GM21786 (cell line): ENCODE data around the gene SLC35B3.
"Not testable (repeated sequence)": the region's sequence is repeated elsewhere in the genome, so short reads cannot be mapped to it uniquely, and the experiment has no call there.

Experiments used
- ATAC-seq: cut with Tn5 transposase; IDR thresholded peaks from one replicate; pipeline ENCODE4 v1.9.1; 2021; ENCODE audit not compliant: unreplicated experiment

Gene SLC35B3

GRCh38 chr6:8435093-8435844, at the start of gene SLC35B3:
SLC35B3 (minus strand) TSS chr6:8435545.
- ATAC-seq = peak; percentile 96

GRCh38 chr6:8483650-8484049, 48.3 kb upstream of the SLC35B3 start:
- ATAC-seq = no peak

GRCh38 chr6:8481727-8482126, 46.4 kb upstream of the SLC35B3 start:
- ATAC-seq = peak; percentile 84

DNA sequence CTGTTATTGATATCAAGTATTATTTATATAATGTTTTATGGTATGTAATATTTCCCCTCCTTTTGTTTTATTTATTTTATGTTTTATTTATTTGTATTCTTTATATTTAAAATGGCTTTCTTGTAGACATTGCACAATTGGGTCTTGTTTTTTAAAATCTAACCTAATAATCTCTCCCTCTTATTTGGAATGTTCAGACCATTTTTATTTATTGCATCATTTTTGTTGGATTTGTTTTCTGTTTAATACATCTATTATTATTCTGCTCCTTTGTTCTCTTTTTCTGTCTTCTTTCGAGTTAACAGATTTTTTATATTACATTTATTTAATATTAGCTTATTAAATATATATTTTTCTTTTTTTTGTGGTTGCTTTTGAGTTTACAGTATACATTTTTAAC, 43.1 kb upstream of the SLC35B3 start:
- ATAC-seq = no peak

GRCh38 chr6:8476656-8477055, 41.3 kb upstream of the SLC35B3 start:
- no peak for ATAC-seq

DNA sequence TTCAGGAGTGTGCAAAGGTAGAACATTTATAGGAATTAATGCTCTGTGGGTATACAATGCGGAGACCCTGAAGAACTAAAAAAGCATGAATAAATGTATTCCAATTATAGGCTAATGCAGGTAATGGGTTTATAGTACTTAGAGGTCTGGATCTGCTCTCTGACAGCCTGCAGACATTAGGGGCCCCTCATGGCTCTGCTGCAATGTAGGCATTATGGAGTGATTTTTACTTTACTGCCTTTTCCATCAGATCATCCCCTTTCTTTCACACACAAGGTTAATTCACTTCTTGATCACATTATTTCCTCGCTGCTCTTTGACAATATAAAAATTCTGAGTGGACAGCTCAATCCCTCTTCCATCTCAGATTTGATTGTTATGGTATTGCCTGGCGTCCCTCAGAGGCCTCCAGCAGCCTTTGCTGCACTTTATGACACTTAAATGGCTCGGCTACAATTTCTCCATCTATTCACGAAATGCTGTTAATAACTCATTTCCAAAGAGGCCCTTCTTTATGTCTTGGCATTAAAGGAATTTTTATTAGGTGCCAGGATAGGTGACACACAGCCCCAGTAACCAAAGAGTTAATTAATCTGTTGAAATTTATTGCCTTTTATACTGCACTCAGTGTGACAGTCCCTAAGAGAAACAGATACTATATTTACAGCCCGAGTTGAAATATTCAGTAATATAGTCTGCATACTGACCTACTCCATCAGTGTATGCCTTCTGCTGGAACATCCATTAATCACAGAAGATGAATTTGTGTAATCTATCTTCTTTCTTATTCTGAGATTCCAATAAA, 33.4 kb upstream of the SLC35B3 start:
- no peak for ATAC-seq

DNA sequence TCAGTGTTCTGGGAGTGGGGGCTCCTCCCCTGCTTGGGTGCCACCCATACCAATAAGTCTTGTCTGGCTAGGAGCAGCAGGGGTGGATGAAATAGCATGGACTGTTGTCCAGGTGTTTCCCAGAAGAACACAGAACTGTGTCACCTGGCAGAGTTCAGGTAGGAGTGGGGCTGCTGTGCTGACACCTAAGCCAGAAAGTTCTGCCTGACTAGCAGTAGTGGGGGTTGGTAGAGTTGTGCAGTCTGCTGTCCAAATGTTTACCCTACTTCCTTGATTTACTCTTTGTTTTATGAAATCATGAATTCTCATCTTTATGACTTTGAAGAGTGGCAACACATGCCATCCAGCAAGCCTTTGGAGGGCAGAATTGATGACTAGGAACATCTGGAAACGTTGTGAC, 27.3 kb upstream of the SLC35B3 start:
- ATAC-seq = no peak

DNA sequence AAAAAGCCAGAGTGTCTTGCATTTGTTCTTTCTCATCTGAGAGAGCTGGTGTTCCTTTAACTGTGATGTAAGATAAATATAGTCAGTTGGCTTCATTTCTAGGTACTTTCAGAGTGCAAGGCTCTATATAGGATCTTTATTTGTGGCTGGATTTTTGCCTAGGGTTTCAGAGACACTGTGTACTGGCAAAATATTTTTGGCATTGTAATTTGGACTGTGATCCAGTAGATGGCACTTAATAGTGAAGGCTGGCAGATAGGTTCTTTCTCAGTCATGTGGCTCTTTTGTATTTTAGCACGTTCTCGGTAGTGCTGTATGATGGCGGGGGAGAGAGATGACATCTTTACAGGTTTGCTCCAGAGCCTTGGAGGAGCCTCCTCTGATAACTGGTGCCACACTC, 26.8 kb upstream of the SLC35B3 start:
- ATAC-seq = no peak

DNA sequence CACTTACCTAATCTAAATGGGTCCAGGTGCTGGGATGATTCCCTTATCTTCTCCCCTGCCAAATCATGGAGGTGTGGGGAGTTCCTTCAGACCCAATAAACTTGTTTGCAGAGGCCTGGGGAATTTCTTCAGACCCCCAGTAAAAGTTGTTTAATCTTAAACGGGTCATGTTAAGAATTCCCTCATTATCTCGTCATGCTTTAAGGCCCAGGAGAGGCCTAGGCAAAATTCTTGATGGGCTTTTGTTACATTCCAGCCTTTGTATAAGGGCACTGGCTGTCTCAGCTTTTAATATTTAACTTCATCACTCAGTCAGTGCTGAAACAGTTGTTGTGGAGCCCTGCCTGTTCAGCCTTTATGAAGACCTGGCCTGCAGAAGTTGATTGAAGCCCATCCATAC, 11.0 kb upstream of the SLC35B3 start:
- no peak for ATAC-seq

- not testable (repeated sequence) for ATAC-seq
These were observed 10.6 kb upstream of the SLC35B3 start for GRCh38 chr6:8445930-8446329.

DNA sequence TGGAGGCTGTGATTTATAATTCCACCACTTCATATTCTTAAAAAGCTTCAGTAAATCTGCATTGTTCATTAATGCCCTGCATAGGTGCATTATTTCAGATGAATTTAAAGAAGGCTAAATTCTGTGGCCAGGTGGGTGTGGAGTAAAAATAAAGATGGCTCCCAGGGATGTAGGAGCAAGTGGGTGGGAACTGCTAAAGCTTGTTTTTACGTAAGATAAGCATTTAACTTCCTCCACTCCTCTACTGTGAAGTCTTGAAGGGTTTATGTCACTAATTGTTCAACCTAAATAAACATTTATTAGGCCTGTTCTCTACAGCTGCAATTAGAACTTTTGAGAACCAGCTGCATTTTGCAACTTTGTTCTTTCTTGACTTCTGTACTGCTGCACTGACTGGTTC, 6.8 kb upstream of the SLC35B3 start:
- no peak for ATAC-seq

DNA sequence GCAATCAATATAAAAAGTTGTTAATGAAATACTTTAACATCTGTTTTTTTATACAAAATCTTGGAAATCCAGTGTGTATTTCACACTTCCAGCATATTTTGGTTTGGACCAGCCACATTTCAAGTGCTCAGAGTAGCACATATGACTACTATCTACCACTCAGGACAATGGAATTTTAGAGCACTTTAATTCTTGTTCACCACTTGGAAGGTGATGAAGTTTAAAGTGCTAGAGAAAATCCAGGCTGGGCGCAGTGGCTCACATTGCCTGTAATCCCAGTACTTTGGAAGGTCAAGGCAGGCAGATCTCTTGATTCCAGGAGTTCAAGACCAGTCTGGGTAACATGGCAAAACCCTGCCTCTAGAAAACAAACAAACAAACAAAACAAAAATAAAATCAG, 6.1 kb upstream of the SLC35B3 start:
- ATAC-seq = no peak

DNA sequence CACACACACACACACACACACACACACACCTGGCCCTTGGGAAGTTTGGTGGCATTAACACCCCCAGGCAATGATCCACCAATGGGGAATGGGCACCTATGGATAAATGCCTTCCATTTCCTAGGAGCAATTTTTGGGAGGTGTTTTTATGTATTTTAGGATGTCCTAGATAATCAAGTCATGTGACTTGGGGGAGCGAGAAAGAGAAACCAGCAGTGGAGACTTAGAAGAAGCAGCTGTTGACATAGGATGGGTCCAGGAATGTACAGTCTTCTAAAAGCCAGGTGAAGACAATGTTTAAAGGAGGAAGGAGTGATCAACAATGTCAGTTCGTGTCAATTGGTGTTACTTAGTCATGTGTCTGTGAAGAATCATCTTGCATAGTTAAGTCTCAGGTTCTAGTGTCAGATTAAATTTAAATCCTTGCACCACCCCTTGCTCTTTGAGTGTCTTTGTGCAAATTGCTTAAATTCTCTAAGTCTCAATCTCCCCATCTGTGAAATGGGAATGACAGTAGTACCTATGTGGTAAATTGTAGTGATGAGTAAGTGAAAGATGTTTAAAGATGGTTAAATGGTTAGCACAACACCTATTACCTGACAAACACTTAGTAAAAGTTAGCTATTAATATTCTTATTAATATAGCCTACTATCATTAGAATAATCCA, 4.4 kb upstream of the SLC35B3 start:
- ATAC-seq = no peak

DNA sequence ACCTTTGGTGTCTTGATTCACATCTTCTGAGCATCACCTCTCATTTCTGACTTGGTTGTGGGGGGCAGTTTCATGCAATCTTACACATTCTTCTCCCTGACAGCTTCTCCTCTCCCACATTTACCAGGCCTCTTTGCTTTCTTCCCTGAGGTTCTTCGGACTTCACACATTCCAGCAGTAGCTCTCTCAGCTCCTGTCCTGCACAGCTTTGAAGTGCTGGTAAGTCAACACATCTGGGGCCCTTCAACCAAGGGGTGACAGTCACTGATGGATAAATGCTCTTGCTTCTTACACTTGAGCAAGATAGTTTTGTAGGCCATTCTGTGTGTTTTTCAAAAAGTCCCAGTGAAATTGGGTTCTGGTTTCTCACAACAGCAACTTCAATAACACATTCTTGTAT, 2.5 kb upstream of the SLC35B3 start:
- no peak for ATAC-seq

DNA sequence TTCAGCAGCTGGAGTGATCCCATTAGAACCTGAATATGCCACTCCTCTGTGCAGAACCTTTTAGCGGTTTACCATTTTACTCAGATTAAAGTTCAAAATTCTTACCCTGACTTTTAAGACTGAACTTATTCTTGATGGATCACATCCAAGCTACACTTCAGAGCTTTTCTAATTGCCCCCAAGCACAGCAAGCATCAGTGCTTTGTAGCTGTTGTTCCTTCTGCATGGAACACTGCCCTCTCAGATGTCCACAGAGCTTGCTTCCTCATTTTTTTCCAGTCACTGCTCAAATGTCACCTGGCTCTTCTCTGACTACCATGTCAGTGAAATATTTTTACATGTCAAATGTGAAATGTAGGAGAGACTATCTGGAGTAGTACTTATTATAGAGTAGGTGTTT, 1.6 kb upstream of the SLC35B3 start:
- ATAC-seq = no peak

DNA sequence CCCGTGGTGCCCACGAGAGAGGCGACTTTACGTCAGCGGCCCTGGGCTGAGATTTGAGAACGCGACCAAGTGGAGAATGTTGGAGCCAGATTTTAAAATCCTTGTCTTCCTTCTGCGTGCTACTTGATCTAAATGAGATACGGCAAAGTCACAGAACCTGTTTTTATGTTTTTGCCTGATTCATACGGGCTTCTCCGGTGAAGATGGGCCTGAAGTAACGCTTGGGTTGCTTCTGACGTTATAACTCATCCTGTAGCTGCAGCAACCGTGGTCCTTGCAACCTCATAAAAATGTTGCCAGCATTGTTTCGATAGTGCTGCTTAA, 462 bp upstream of the SLC35B3 start:
- no peak for ATAC-seq

DNA sequence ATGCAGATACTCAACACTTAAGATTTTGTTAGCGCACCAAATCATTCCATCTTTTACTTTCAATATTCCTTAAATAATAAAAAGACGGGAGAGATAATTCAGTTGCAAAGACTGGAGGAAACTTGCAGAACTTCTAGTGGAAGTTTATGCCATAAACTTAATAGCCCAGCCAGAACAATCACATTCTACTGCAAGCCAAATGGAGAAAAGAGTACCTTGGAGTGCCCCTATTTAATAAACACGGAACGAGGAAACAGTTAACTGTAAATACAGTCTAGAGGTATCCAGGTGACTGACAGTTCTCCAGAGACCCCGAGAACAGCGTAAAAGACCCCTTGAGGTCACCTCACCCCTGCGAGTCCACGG, 635 bp downstream of the SLC35B3 start:
- ATAC-seq = peak; percentile 25

DNA sequence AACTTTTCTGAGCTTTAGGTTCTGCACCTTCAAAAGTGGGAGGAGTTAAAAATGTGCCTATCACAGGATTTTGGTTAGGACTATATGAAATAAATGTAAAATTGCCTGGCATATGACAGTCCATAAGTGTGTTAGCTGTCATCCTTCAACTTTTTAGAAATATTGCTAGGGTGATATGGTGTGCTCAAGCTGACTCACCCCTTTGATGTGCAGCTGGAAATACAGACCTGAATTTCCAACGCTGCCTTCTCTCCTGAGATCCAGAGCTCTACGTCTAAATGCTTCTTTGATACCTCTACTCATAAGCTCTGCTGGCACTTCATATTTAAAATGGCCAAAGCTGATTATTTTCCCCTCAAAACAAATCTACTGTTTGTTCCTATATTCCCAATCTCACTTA, 2.7 kb downstream of the SLC35B3 start:
- ATAC-seq = no peak

DNA sequence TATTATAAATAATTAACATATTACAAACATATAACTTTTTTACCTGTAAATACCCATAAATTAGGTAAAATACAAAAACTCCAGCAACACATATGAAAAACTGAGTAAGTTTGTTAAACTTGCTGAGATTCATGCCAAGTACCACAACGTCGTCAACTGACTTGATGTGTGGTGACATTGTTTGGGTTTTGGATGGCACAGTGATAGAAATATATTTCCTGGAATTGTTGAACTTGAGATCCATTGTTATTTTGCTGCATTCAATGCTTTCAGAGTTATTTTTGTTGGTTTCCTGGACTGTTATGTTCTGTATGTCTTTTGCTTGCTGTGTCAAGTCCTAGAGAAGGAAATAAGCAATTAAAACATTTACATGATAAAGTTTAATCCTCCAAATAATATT, 5.5 kb downstream of the SLC35B3 start:
- no peak for ATAC-seq

- ATAC-seq = not testable (repeated sequence)
These were observed 8.8 kb downstream of the SLC35B3 start for GRCh38 chr6:8426544-8426943.

GRCh38 chr6:8420031-8420588, 15.2 kb downstream of the SLC35B3 start:
- ATAC-seq = no peak

DNA sequence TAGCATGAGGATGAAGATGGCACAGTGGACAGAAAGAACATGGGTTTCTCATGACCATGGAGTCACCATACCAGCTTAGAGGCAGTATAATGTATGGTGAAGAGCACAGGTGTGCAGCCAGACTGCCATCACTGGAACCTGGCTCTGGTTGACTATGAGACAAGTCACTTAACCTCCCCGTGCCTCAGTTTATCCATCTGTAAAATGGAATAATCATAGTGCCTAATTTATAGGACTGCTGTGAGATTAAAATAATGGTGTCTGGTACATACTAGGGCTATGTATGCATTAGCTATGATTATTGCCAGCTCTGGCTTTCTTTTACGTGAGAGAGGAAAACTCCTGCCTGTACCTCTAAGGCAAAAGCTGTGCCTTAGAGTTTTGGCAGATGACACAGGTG, 19.4 kb downstream of the SLC35B3 start:
- ATAC-seq = no peak
